Measurements from ENCODE around the gene ARHGEF16.

The ARHGEF16 gene

DNA sequence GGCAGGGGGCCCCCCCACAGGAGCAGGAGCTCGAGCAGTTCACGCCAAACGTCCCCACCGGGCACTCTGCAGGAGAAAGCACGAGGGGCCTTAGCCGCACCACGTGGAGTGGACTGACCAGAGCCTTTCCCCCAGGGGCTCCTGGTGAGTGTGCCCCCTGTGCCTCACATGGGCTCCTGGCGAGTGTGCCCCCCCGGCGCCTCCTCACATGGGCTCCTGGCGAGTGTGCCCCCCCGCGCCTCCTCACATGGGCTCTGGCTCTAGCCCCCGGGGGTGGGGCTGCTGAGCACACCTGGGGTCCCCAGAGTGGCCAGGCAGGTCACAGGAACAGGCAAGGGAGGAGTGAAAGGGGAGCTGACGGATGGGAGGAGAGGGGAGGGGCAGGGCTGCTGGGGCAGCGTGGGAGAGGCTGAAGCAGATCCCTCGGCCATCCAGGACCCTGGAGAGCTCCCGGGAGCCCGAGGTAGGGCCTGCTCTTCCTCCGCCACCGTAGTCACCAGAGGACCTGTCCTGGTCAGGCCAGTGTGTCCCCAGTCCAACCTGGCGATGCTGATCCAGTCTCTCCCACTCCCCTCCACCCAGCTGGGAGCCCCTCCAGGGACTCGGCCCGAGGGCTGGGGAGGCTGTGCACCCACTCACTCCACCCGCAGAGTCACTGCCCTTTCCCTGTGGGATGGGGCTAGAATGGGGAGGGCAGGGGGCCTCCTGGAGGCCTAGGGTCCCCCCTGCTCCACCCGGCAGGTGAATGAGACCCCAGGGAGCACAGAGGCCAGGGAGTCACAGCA is 47.6 kb downstream of the ARHGEF16 start:
- DNase-seq (ENCODE audit: low read depth in 3 of 3) = no peak

GRCh38 chr1:3502641-3503524 is 48.4 kb downstream of the ARHGEF16 start:
- no peak for DNase-seq (ENCODE audit: low read depth in 3 of 3)

- DNase-seq (ENCODE audit: low read depth in 3 of 3) = no peak
Observed at GRCh38 chr1:3503525-3503886, 49.0 kb downstream of the ARHGEF16 start.

- DNase-seq (ENCODE audit: low read depth in 3 of 3) = no peak
Observed at GRCh38 chr1:3504151-3504821, 49.8 kb downstream of the ARHGEF16 start.

DNA sequence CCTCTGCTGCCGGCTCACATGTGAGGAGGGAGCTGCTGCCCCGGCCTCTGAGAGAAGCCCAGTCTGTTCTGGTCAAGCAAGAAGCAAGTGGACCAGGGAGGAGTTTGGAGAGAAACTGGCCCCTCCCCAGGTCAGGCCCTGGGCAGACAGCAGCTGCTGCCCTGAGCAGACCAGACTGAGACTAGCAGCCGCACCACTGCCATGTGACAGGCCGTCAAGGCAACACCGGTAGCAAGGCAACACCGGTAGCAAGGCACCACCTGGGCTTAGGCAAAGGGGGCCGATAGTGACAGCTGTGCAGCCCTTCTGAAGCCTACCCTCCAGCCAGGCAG is 50.3 kb downstream of the ARHGEF16 start:
- DNase-seq (ENCODE audit: low read depth in 3 of 3) = no peak

GRCh38 chr1:3505161-3505560 is 50.7 kb downstream of the ARHGEF16 start:
- DNase-seq (ENCODE audit: low read depth in 3 of 3) = no peak

- DNase-seq (ENCODE audit: low read depth in 3 of 3) = no peak
Observed at GRCh38 chr1:3506041-3506440, 51.6 kb downstream of the ARHGEF16 start.

DNA sequence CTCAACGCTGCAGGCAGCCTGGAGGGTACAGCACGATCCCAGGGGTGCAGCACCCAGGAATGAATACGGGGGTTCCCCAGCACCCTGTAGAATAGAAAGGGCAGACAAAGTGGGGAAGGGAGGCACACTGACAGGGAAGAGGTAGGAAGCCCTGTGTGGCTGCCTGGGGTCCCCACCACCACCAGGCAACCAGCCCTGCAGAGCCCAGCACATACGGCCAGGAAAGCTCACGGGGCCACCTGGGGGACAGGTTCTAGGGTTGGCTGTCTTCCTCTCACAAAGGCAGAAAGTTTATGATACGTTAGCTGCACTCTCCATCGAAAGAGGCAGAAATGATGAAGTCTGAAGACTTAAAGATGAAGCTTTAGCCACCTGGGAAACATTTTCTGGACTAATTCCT is 52.5 kb downstream of the ARHGEF16 start:
- no peak for DNase-seq (ENCODE audit: low read depth in 3 of 3)

DNA sequence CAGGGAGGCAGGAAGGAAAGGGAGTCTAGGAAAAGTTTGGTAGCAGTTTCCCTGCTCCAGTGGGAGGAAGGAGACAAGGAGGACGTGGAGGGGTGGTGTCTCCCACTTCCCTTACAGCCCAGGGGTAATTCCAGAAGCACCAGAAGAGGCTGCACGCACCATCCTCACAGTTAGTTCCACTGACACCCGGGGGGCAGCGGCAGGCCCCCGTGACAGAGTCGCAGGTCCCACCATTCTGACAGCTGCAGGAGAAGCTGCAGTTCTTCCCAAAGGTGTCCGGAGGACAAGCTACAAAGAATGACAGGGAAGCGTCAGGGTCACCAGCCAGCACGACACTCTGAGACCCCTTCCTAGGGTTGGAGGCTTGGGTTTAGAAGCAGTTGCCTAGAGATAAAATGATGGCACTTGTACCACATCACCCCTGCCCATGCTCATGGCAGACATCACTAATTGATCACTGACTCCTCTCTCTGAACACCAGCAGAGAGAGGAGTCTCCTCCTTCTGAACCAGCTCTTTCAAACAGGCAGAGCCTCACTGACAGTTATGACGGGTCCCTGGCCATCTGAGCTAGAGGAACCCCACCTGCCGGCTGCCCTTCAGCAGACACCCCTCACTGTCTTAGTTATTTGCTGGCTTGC is 53.3 kb downstream of the ARHGEF16 start:
- no peak for DNase-seq (ENCODE audit: low read depth in 3 of 3)

GRCh38 chr1:3508757-3509415 is 54.4 kb downstream of the ARHGEF16 start:
- no peak for DNase-seq (ENCODE audit: low read depth in 3 of 3)

DNA sequence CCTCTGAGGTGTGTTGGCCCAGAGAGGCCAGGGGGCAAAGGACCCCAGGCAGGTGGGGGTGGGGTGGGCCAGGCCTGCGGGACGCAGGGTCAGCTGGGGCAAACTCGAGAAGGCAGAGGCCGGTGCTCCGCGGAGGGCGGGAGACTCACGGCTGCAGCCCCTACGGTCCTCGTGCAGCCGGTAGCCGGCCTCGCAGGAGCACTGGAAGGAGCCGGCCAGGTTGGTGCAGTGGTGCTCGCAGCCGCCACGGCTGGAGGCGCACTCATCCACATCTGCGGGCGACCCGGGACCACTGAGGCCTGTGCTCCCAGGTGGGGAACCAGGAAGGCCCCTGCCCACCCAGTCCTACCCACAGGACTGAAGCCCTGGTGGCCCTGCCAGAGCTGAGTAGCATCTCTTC is 55.3 kb downstream of the ARHGEF16 start:
- DNase-seq (ENCODE audit: low read depth in 3 of 3) = no peak

- no peak for DNase-seq (ENCODE audit: low read depth in 3 of 3)
Observed at GRCh38 chr1:3510136-3510955, 55.9 kb downstream of the ARHGEF16 start.

DNA sequence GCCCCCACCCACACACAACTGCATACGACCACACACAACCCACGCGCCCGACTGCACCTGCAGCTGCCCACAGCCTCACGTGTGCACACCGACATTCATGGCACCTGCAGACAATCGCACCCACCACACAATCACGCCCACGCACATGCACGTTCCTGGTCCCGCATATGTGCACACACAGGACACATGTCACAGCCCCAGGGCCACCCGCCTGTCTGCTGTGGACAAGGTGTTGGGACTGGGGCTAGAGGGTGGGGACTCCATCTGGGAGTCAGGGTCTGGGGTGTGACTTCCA is 56.4 kb downstream of the ARHGEF16 start:
- no peak for DNase-seq (ENCODE audit: low read depth in 3 of 3)

GRCh38 chr1:3511306-3511705 is 56.8 kb downstream of the ARHGEF16 start:
- DNase-seq (ENCODE audit: low read depth in 3 of 3) = no peak

GRCh38 chr1:3511856-3512255 is 57.4 kb downstream of the ARHGEF16 start:
- no peak for DNase-seq (ENCODE audit: low read depth in 3 of 3)

DNA sequence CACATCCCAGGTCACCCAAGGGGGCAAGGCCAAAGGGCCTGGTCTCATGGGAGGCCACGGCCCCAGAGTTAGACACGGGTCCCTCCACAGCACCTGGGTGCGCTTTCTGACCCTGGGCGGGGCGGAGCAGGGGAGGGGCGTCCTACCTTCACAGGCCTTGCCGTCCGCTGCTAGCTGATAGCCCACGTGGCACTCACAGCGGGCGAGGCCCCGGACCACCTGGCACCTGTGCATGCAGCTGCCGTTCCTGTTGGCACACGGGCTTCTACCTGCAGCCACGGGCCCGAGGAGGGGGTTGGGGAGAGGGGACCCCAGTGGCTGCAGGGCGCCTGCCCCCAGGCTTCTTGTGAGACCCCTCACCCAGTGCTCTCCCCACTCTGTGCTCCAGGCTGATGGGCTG is 59.9 kb downstream of the ARHGEF16 start:
- no peak for DNase-seq (ENCODE audit: low read depth in 3 of 3)

- no peak for DNase-seq (ENCODE audit: low read depth in 3 of 3)
Observed at GRCh38 chr1:3515272-3515671, 60.8 kb downstream of the ARHGEF16 start.

DNA sequence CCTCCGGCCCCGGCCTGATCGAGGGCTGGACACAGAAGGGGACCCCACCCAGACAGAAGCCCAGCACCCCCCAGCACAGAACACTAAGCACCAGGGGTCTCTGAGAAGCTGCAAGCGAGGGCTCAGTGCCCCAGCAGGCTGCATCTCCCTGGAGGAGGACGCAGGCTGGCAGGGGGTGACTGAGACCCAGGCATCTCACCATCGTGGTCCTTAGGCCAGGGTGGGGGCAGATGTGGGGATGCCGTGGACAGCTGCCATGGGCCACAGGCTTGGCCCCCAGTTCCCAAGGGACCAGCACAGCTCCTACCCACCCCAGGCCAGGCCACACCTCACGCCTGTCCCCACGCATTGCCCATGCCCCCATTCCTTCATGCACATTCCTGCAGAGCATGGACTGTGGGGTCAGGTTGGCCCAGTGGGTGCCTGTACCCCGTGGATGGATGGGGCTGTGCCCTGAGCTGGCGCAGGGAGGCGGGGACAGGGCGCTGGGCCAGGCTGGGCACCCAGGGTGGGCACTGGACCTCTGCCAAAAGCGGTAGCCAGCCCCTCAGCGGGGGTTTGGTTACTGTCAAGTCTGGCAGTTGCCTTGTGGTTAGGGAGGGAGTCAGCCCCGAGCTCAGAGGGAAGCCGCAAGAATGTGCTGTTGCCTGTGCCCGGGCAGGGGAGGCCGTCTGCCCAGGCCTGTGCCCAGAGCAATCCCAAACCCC is 61.5 kb downstream of the ARHGEF16 start:
- DNase-seq (ENCODE audit: low read depth in 3 of 3) = no peak

GRCh38 chr1:3516481-3516869 is 62.0 kb downstream of the ARHGEF16 start:
- no peak for DNase-seq (ENCODE audit: low read depth in 3 of 3)

- no peak for DNase-seq (ENCODE audit: low read depth in 3 of 3)
Observed at GRCh38 chr1:3516911-3517675, 62.6 kb downstream of the ARHGEF16 start.
